Measurements from ENCODE around the gene TAS2R1.

Gene TAS2R1

GRCh38 chr5:9630251-9630650 is at the start of gene TAS2R1:
TSS of gene TAS2R1 (minus strand) at chr5:9630351. CDS start at chr5:9630032, 319 bp downstream.
- TF ChIP-seq CTCF (conservative IDR thresholded peaks at IDR 0.05; ENCODE audit: low read depth, low read length) = no peak
- H3K4me3 ChIP-seq (ENCODE audit: low read length) = no peak within 1 kb of the TSS
- DNase-seq (ENCODE audit: low read depth) = no peak

- no peak for DNase-seq (ENCODE audit: low read depth)
- TF ChIP-seq CTCF (conservative IDR thresholded peaks at IDR 0.05; ENCODE audit: low read depth, low read length) = no peak
- no peak overlapping the region for H3K4me3 ChIP-seq (ENCODE audit: low read length)
These were observed 40.2 kb upstream of the TAS2R1 start for GRCh38 chr5:9670371-9670770.

GRCh38 chr5:9667906-9668305 is 37.8 kb upstream of the TAS2R1 start:
- TF ChIP-seq CTCF (conservative IDR thresholded peaks at IDR 0.05; ENCODE audit: low read depth, low read length) = no peak
- no peak for DNase-seq (ENCODE audit: low read depth)
- H3K4me3 ChIP-seq (ENCODE audit: low read length) = no peak overlapping the region

GRCh38 chr5:9663891-9664290 is 33.7 kb upstream of the TAS2R1 start:
- TF ChIP-seq CTCF (conservative IDR thresholded peaks at IDR 0.05; ENCODE audit: low read depth, low read length) = no peak
- no peak for DNase-seq (ENCODE audit: low read depth)
- no peak overlapping the region for H3K4me3 ChIP-seq (ENCODE audit: low read length)

- H3K4me3 ChIP-seq (ENCODE audit: low read length) = no peak overlapping the region
- DNase-seq (ENCODE audit: low read depth) = no peak
- no peak for TF ChIP-seq CTCF (conservative IDR thresholded peaks at IDR 0.05; ENCODE audit: low read depth, low read length)
These were observed 31.3 kb upstream of the TAS2R1 start for GRCh38 chr5:9661316-9662015.

GRCh38 chr5:9658706-9659105 is 28.6 kb upstream of the TAS2R1 start:
- no peak for DNase-seq (ENCODE audit: low read depth)
- H3K4me3 ChIP-seq (ENCODE audit: low read length) = no peak overlapping the region
- no peak for TF ChIP-seq CTCF (conservative IDR thresholded peaks at IDR 0.05; ENCODE audit: low read depth, low read length)

- TF ChIP-seq CTCF (conservative IDR thresholded peaks at IDR 0.05; ENCODE audit: low read depth, low read length) = no peak
- H3K4me3 ChIP-seq (ENCODE audit: low read length) = no peak overlapping the region
- no peak for DNase-seq (ENCODE audit: low read depth)
These were observed 27.7 kb upstream of the TAS2R1 start for GRCh38 chr5:9657819-9658218.

All from retinal pigment epithelial cell (primary cell).